Activated CD4-positive, alpha-beta T cell treated with anti-CD3 and anti-CD28 coated beads, Interleukin-2, amount 10 ng/mL, durations not matched to agents 24 days and 14 days (primary cell): ENCODE data around the gene NUCB2. TPM values are rescaled to one million over a fixed set of nuclear protein-coding genes. Genes with fewer than 3 reads are reported as not detected.
"Not testable (repeated sequence)": the region's sequence is repeated elsewhere in the genome, so short reads cannot be mapped to it uniquely, and the experiment has no call there.

ENCODE experiments used
- DNase-seq: peaks from one replicate; pipeline ENCODE4 v3.0.0; 2022
- H3K27ac Mint-ChIP-seq: one replicate; pipeline ENCODE4 v1.8.0; 2022; ENCODE audit warnings: mild to moderate bottlenecking, mixed read lengths
- H3K27me3 Mint-ChIP-seq: one replicate; pipeline ENCODE4 v1.8.0; 2022; ENCODE audit warnings: mixed read lengths
- H3K36me3 Mint-ChIP-seq: one replicate; pipeline ENCODE4 v1.8.0; 2022; ENCODE audit warnings: low read depth, mild to moderate bottlenecking, mixed read lengths
- H3K4me1 Mint-ChIP-seq: one replicate; pipeline ENCODE4 v1.8.0; 2021; ENCODE audit warnings: mixed read lengths
- H3K4me3 Mint-ChIP-seq: one replicate; pipeline ENCODE4 v1.8.0; 2022; ENCODE audit warnings: mild to moderate bottlenecking, moderate library complexity, mixed read lengths
- H3K9me3 Mint-ChIP-seq: one replicate; pipeline ENCODE4 v1.8.0; 2021; ENCODE audit warnings: mixed read lengths
- intact Hi-C: fragments of 100-400 bp; cut with micrococcal nuclease; formaldehyde crosslinking; loops from one replicate; pipeline ENCODE4 v1.15.1; 2023
- total RNA-seq: library from RNA; stranded (reverse); gene quantifications from 2 replicates; pipeline ENCODE4 v1.2.3, GENCODE V29; 2022

NUCB2 gene
- total RNA-seq = 48.6 and 52.7 TPM in 2 replicates

DNA sequence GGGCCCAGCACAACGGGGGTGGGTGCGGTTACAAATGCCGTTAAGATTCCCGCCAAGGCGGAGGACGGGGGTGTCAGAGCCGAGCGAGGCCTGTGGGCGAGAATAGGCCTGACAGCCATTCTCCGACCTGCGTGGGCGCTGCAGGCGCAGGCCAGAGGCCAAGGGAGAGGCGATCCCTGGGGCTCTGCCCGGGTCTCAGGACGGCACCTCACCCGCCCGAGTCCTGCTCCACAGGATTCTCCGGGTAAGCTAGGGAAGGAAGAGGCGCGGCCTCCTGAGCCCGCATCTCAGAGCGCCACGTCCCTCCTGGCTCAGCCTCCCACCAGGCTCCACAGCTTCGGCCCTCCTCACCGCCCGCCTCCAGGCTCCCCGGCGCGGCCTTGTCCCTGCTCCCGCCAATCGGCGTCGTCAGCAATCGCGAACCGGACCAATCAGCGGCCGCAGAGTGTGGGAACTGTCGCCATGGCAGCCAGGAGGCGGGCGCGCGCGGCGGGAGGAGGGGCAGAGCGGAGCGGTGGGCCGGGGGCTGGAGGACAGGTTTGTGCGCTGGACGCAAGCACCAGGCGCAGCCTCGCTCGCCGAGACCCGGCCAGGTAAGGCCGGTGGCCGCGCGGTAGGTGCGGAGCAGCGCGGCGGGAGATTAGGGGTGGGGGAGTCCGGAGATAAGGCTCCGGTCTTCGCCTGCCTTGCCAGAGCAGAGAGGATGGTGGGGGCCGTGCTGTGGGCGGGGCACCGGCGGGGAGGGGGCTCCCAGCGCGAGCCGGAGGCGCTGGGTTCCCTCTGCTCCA lies at the start of gene NUCB2:
Gene NUCB2, plus strand, starts transcription at position 504 of the 788 bp plus-strand sequence. CDS start 18,585 bp downstream, outside the sequence.
- peaks cover 47% of the 10 kb centered on the region for H3K4me1 Mint-ChIP-seq
- peak within 1 kb of the TSS; percentile 83 for H3K4me3 Mint-ChIP-seq
- H3K27ac Mint-ChIP-seq = peak within 1 kb of the TSS; percentile 85
- H3K27me3 Mint-ChIP-seq = peaks cover 2% of the 10 kb centered on the region
- peak; percentile 99 for DNase-seq
- intact Hi-C loops = loop anchor here (1.0 to 10.0 kb wide), 8 partner anchors 38 to 1118 kb away; partner anchors contain the start of genes LDHA, NCR3LG1, RPS13 and SERGEF
- no peaks in the 10 kb centered on the region for H3K9me3 Mint-ChIP-seq
- peaks cover 8% of the 10 kb centered on the region for H3K36me3 Mint-ChIP-seq

DNA sequence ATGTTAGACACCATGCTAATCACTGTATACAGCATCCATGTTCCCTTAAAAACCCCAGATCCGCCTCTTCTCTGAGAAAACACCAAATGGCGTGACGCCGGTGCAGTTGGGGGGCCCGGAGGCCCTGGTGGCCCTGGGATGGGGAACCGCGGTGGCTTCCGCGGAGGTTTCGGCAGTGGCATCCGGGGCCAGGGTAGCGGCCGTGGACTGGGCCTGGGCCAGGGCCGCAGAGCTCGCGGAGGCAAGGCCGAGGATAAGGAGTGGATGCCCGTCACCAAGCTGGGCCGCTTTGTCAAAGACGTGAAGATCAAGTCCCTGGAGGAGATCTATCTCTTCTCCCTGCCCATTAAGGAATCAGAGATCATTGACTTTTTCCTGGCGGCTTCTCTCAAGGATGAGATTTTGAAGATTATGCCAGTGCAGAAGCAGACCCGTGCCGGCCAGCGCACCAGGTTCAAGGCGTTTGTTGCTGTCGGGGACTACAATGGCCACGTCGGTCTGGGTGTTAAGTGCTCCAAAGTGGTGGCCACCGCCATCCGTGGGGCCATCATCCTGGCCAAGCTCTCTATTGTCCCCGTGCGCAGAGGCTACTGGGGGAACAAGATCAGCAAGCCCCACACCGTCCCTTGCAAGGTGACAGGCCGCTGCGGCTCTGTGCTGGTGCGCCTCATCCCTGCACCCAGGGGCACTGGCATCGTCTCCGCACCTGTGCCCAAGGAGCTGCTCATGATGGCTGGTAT lies 48.2 kb upstream of the NUCB2 start:
- Mint-ChIP-seq H3K27me3 (peaks cover 31% of the 10 kb centered on the region), H3K4me1 (peaks cover 13% of the 10 kb centered on the region)
- DNase-seq, intact Hi-C loops, H3K9me3 Mint-ChIP-seq, H3K4me3 Mint-ChIP-seq, H3K27ac Mint-ChIP-seq, H3K36me3 Mint-ChIP-seq: not testable (repeated sequence)

DNA sequence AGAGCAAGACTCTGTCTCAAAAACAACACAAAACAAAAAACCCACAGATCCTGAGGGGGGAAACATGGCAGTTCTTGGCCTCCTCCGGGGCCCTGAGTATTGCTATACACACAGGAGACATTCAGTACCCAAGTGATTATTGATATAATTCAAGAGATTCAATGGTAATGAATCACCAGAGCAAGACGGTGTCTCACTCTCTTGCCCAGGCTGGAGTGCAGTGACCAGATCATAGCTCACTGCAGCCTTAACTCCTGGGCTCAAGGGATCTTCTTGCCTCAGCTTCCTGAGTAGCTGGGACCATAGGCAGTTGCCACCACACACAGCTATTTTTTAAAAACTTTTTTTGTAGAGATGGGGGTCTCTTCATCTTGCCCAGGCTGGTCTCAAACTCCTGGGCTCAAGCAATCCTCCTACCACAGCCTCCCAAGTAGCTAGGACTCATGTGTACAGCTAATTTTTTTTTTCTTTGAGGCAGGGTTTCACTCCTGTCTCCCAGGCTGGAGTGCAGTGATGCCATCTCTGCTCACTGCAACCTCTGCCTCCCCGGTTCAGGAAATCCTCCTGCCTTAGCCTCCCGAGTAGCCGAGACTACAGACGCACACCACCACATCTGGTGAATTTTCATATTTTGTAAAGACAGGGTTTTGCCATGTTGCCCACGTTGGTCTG lies 46.9 kb upstream of the NUCB2 start:
- Mint-ChIP-seq H3K27me3 (peaks cover 34% of the 10 kb centered on the region), H3K27ac (no peak overlapping the region), H3K9me3 (no peaks in the 10 kb centered on the region), H3K36me3 (no peaks in the 10 kb centered on the region), H3K4me1 (peaks cover 13% of the 10 kb centered on the region), H3K4me3 (no peak overlapping the region)
- DNase-seq = no peak
- intact Hi-C loops = loop anchor here (1.0 kb wide), 7 partner anchors 21 to 299 kb away; partner anchors contain the start of gene NUCB2

DNA sequence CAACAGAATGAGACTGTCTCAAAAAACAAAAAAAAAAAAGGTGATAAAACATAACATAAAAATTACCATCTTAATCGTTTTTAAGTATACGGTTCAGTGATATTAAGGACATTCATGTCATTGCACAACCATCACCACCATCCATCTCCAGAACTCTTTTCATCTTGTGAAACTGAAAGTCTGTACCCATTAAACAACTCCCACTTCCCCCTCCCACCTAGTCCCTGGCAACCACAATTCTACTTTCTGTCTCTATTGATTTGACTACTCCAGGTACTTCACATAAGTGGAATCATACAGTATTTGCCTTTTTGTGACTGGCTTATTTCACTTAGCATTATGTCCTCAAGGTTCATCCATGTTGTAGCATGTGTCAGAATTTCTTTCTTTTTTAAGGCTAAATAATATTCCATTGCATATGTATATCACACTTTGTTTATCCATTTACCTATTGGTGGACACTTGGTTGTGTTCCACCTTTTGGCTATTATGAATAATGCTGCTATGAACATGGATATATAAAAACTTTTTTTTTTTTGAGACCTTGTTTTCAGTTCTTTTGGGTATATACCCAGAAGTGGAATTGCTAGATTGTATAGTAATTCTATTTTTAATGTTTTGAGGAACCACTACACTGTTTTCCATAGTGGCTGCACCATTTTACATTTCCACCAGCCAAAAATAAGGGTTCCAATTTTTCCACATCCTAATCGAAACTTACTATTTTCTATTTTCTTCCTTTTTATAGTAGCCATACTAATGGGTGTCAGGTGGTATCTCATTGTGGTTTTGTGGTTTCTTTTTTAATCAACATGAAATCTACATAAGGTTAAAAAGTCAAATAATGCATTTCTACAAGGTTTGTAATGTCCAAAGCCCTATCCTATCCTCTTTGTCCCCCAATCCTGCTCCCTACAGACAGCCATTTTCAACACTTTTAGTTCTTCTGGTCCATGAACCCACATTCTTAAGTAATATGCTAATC lies 45.4 kb upstream of the NUCB2 start:
- H3K27me3 Mint-ChIP-seq = peaks cover 30% of the 10 kb centered on the region
- peak overlapping the region; percentile 59 for H3K27ac Mint-ChIP-seq
- H3K4me3 Mint-ChIP-seq = peak overlapping the region; percentile 34
- H3K36me3 Mint-ChIP-seq = no peaks in the 10 kb centered on the region
- peaks cover 13% of the 10 kb centered on the region for H3K4me1 Mint-ChIP-seq
- intact Hi-C loops = loop anchor here (1.0 kb wide), 9 partner anchors 13 to 297 kb away; partner anchors contain the start of gene NUCB2
- H3K9me3 Mint-ChIP-seq = no peaks in the 10 kb centered on the region
- DNase-seq = peak; percentile 85

DNA sequence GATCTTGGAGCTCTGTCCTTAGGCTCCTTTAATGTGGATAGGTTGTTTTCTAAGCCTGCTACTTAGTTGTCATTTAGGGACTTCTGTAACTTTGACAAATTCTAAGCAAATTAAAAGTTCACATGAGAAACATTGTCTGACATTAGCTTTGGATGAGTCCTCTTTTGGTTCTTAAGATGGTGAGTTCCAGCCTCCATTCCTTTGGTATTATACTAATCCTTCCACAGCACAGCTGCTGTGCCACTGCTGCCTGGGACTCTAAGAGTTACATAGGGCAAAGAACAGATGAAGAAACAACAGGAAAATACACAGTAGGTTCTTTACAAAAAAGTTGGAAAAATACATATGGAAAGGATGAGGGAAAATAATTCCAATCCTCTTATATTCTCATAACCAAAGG lies 43.4 kb upstream of the NUCB2 start:
- Mint-ChIP-seq H3K4me3 (no peak overlapping the region), H3K36me3 (no peaks in the 10 kb centered on the region), H3K9me3 (no peaks in the 10 kb centered on the region), H3K27ac (no peak overlapping the region), H3K4me1 (peaks cover 13% of the 10 kb centered on the region), H3K27me3 (peaks cover 36% of the 10 kb centered on the region)
- intact Hi-C loops = no loop called here
- no peak for DNase-seq

DNA sequence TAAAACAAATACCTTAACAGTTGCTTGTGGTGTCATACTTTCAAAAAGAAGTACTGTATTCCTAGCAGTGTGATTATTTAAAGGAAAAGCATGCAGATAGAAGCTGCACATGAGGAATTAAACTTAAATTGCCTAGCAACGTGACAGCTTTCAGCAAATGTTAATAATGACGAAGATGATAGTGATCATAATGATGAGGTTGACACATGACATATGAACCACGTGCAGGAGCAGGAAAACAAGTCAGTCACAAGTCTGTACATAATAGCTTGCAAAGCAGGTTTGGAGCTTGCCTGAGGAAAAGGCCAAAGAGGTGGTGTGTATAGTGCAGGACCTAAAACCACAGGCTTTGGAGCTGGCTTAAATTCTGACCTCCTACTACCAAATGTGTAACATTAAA lies 38.2 kb upstream of the NUCB2 start:
- DNase-seq = no peak
- H3K27ac Mint-ChIP-seq = no peak overlapping the region
- H3K4me1 Mint-ChIP-seq = peaks cover 2% of the 10 kb centered on the region
- intact Hi-C loops = no loop called here
- no peaks in the 10 kb centered on the region for H3K36me3 Mint-ChIP-seq
- H3K4me3 Mint-ChIP-seq = no peak overlapping the region
- peaks cover 60% of the 10 kb centered on the region for H3K27me3 Mint-ChIP-seq
- H3K9me3 Mint-ChIP-seq = no peaks in the 10 kb centered on the region

DNA sequence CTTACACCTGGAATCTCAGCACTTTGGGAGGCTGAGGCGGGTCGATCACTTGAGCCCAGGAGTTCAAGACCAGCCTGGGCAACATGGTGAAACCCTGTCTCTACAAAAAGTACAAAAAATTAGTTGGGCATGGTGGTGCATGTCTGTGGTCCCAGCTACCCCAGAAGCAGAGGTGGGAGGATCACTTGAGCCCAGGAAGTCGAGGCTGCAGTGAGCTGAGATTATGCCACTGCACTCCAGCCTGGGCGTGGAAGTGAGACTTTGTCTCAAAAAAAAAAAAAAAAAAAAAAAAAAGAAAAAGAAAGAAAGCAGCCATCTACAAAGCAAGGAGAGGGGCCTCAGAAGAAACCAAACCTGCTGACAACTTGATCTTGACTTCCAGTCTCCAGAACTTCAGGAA lies 36.6 kb upstream of the NUCB2 start:
- H3K36me3 Mint-ChIP-seq, H3K27ac Mint-ChIP-seq, DNase-seq, intact Hi-C loops, H3K9me3 Mint-ChIP-seq, H3K4me3 Mint-ChIP-seq, H3K4me1 Mint-ChIP-seq: not testable (repeated sequence)
- H3K27me3 Mint-ChIP-seq = peaks cover 59% of the 10 kb centered on the region

DNA sequence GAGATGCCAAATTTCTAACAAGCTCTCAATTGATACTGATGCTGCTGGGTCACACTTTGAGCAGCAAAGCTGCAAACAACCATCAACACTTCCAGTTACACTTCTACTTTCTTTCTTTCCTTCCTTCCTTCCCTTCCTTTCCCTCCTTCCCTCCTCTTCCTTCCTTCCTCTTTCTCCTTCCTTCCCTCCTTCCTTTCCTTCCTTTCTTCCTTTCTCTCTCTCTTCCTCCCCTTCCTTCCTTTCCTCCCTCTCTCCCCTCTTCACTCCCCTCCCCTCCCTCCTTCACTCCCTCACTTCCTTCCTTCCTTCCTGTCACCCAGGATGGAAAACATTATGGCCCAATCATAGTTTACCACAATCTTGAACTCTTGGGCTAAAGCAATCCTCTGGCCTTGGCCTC lies 35.8 kb upstream of the NUCB2 start:
- no peak for DNase-seq
- peaks cover 5% of the 10 kb centered on the region for H3K4me1 Mint-ChIP-seq
- intact Hi-C loops = no loop called here
- H3K9me3 Mint-ChIP-seq = no peaks in the 10 kb centered on the region
- H3K27ac Mint-ChIP-seq = no peak overlapping the region
- peaks cover 59% of the 10 kb centered on the region for H3K27me3 Mint-ChIP-seq
- no peaks in the 10 kb centered on the region for H3K36me3 Mint-ChIP-seq
- H3K4me3 Mint-ChIP-seq = no peak overlapping the region

DNA sequence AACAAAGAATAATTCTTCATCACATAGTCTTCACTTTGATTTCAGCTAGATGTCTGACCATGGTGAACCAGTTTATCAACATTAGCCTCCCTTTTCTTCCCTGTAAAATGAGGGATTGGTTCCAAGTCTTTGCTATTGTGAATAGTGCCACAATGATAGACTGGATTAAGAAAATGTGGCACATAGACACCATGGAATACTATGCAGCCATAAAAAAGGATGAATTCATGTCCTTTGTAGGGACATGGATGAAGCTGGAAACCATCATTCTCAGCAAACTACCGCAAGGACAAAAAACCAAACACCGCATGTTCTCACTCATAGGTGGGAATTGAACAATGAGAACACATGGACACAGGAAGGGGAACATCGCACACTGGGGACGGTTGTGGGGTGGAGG lies 33.6 kb upstream of the NUCB2 start:
- H3K4me1 Mint-ChIP-seq, H3K9me3 Mint-ChIP-seq, H3K36me3 Mint-ChIP-seq, H3K27ac Mint-ChIP-seq, intact Hi-C loops, H3K4me3 Mint-ChIP-seq, DNase-seq: not testable (repeated sequence)
- H3K27me3 Mint-ChIP-seq = peaks cover 53% of the 10 kb centered on the region

DNA sequence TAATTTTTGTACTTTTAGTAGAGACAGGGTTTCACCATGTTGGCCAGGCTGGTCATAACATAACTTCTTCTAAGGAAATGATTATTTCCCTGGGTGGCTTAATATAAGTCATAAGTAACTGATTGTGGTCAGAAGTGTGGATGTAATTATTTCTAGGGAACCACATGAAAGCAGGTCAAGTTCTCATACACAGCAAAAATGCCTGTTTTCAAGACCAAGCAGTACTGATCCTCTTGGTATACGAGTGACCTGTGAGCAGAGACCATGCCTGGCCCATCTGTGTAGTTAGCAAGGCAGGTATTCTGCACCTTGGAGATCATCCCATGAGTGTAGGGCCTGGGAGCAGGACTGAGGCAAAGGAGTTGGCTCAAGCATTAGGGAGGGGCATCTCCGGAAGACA lies 32.5 kb upstream of the NUCB2 start:
- Mint-ChIP-seq H3K36me3 (no peaks in the 10 kb centered on the region), H3K4me3 (no peak overlapping the region), H3K27ac (no peak overlapping the region), H3K9me3 (no peaks in the 10 kb centered on the region), H3K27me3 (peaks cover 51% of the 10 kb centered on the region), H3K4me1 (peaks cover 5% of the 10 kb centered on the region)
- no peak for DNase-seq
- intact Hi-C loops = loop anchor here (1.0 kb wide), 1 partner anchor 13 kb away; no protein-coding TSS in a partner anchor

DNA sequence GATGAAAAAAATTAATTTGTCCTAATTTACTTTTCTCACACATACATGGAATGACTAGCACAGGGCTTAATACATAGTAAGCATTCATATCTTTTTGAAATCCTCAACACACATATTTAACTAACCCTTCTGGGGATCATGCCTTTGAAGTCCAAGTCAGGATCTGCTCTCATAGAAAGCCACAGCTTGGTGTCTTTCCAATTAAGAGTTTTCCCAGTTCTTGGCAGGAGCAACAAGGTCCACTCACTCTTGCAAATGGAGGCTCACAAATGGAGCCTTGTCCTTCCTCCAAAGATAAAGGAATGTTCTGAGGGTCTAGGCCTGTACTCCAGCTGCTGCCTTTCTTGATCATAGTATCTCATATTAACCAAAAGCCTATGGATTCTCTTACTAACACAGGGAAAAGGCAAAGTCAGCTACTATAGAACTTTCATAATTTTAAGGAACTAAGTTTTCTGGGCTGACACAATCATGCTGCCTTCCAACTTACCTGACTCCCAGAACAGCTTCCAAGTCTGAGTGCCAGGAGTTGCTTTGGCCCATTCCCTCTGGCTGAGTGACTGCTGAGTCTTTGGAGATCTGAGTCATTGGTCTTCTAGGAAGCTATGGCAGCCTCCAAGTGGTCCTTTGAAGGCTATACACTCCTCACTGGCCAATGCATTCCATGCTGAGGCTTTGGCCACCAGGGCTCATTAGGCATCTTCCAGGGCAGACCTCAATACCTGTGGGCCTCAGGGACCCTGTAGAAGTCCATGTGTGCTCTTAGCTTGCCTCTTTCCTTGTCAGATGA lies 25.8 kb upstream of the NUCB2 start:
- Mint-ChIP-seq H3K27me3 (peaks cover 40% of the 10 kb centered on the region), H3K9me3 (peaks cover 4% of the 10 kb centered on the region), H3K4me1 (no peaks in the 10 kb centered on the region), H3K36me3 (no peaks in the 10 kb centered on the region), H3K27ac (no peak overlapping the region), H3K4me3 (no peak overlapping the region)
- intact Hi-C loops = no loop called here
- DNase-seq = no peak

DNA sequence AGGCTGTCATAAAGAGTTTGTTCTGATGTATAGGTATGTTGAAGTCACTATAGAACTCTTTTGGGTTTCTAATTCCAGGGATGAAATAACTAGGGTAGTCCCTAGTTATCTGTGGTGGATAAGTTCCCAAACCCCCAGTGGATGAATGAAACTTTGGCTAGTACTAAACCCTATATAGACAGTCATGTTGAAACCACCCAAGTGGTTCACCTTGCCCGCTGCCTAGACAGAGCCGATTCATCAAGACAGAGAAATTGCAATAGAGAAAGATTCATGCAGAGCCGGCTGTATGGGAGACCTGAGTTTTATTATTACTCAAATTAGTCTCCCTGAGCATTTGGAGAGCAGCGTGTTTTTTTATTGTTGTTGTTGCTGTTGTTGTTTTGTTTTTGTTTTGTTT lies 23.8 kb upstream of the NUCB2 start:
- Mint-ChIP-seq H3K9me3 (peaks cover 4% of the 10 kb centered on the region), H3K36me3 (no peaks in the 10 kb centered on the region), H3K27me3 (peaks cover 36% of the 10 kb centered on the region), H3K27ac (no peak overlapping the region), H3K4me3 (no peak overlapping the region), H3K4me1 (peaks cover 10% of the 10 kb centered on the region)
- DNase-seq = no peak
- intact Hi-C loops = no loop called here
